HG03520 (cell line): ENCODE results near the gene OR7A10.

Source experiments
- ATAC-seq: cut with Tn5 transposase; IDR thresholded peaks from one replicate; pipeline ENCODE4 v1.9.1; 2021; ENCODE audit warnings: mild to moderate bottlenecking, moderate library complexity; ENCODE audit not compliant: unreplicated experiment

The OR7A10 gene

DNA sequence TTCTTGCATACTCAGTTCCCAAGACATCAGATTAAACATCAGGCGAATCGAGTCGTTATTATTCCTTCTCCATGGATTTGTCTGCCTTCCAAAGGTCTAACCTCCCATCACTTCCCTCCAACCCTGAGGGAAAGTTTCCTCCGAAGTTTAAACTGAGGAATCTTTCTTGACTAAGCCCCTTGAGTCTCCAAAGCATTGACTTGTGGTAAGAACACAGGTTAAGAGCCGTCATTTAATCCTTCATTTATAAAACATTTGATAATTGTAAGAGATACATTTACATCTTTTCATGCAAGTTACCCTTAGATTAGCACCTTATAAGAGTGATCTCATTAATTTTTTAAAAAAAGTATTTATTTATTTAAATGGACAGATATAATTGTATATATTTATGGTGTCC, at the start of gene OR7A10:
Gene OR7A10 (minus strand): TSS at position 101 of the 400 bp plus-strand sequence. CDS start 7,045 bp downstream, outside the sequence.
- ATAC-seq: no peak

DNA sequence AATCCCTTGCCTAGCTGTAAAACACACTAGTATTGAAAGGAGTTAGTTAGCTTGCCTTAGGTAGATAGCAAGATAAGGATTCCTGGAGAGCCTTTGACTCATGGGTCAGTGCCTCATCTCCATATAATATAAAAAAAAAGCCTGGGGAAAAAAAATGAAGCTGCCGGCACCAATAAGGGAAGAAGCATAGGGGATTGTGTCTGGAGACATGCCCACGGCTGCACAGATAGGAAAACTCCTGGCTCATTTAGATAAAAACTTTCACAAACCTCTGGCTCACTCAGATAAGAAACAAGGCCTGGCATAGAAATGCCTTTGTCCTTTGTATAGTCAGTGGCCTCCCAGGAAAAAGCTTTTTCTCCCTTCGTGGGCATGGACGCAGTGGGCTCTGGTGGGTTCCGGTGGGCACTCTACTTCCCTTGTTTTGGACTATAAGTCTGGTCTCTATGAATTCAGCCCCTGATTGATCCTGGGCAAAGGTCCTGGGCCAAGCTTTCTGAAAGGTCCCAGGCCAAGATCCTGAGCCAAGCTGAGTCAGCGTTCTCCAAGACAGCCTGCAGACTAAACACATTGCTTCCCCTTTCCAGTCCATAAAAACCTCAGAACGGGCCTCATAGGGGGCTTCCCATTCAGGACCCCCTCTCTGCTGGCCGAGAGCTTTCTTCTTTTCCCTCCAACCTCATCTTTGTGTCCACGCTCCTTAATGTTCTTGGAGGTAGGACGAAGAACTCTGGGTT, 42.1 kb upstream of the OR7A10 start:
- no peak for ATAC-seq

GRCh38 chr19:14889994-14890642, 41.4 kb upstream of the OR7A10 start:
- ATAC-seq: no peak

DNA sequence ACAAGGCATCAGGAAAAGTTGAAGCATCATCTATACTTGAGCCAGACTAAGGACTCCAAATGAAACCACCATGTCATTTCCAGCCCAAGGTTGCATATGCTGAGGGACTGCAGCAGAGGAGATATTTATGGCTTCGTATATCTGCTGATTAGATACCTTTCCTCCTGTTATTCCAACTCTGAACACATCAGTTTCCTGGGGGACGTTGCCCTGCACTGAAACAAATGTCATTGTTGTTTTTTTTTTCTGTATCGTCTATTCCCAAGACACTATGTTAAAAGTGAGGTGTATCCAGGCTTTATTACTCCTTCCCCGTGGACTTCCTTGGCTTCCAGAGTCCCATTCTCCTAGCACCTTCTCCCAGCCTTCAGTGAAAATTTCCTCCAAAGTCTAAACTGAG, 37.3 kb upstream of the OR7A10 start, which contains the start of gene OR7A17:
Gene OR7A17 (minus strand): TSS at position 101 of the 400 bp plus-strand sequence. CDS start 4,777 bp downstream, outside the sequence.
- no peak for ATAC-seq

- no peak for ATAC-seq
Measured at GRCh38 chr19:14871619-14872230, 23.0 kb upstream of the OR7A10 start.

GRCh38 chr19:14868497-14868896, 19.8 kb upstream of the OR7A10 start:
- no peak for ATAC-seq

GRCh38 chr19:14843578-14843977, 5.1 kb downstream of the OR7A10 start:
- ATAC-seq: no peak

GRCh38 chr19:14843169-14843568, 5.6 kb downstream of the OR7A10 start:
- ATAC-seq: no peak

DNA sequence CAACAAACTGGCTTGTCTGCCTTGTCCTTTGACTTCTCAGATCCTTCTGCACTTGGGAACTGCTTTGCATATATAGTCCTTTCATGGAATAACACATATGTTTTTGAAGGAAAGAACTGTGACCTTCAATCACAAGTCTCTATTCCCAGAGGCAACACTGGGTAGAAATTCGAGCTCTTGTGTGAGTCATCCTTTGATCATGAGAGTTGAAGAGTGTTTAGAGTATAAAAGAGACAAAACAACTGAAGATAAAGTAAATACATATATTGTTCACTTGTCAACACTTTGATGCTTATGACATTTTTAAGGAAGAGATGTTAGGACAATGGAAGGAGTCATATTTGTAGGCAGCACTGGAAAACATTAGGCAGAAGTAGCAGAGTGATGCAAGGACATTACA, 8.5 kb downstream of the OR7A10 start:
- ATAC-seq: no peak

- no peak for ATAC-seq
Measured at GRCh38 chr19:14837391-14837790, 11.3 kb downstream of the OR7A10 start.

GRCh38 chr19:14835011-14835410, 13.7 kb downstream of the OR7A10 start, which contains the start of the genes OR7A5 and OR7C1:
Gene OR7A5, minus strand, starts transcription at chr19:14835185. Its CDS starts 6,944 bp downstream, at chr19:14828241.
Gene OR7C1, minus strand, starts transcription at chr19:14835185. Its CDS starts 35,049 bp downstream, at chr19:14800136.
- ATAC-seq: no peak

- ATAC-seq: no peak
Measured at GRCh38 chr19:14830702-14831101, 18.0 kb downstream of the OR7A10 start.

DNA sequence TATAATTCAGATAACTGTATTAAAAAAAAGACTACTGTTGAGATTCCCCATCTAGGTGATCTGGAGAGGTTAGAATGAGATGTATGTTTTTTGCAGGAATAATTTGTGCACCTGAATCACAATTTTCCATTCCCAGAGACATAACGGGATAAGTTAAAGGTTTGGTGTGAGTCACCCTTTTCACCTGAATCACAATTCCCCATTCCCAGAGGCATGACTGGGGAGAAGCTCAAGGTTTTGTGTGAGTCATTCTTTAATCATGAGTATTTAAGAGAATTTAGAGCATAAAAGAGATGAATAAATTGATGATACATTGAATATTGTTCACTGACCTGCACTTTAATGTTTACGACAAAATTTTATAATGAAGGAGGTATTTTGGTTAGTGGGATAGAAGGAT, 22.7 kb downstream of the OR7A10 start:
- ATAC-seq: no peak

DNA sequence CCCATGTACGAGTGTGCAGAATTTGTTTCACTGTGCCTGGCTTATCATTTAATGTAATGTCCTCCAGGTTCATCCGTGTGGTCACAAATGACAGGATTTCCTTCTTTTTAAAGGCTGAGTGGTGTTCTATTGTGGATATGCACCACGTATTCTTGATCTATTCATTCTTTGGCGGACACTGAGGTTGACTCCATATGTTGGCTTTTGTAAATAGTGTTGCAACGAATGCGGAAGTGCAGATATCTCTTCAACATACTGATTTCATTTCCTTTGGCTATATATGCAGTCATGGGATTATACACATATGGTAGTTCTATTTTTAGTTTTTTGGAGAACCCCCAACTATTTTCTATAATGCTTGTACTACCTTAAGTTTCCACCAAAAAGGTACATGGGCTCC, 26.8 kb downstream of the OR7A10 start:
- no peak for ATAC-seq

- ATAC-seq: no peak
Measured at GRCh38 chr19:14818588-14818987, 30.1 kb downstream of the OR7A10 start.

GRCh38 chr19:14817052-14817451, 31.7 kb downstream of the OR7A10 start:
- ATAC-seq: no peak

DNA sequence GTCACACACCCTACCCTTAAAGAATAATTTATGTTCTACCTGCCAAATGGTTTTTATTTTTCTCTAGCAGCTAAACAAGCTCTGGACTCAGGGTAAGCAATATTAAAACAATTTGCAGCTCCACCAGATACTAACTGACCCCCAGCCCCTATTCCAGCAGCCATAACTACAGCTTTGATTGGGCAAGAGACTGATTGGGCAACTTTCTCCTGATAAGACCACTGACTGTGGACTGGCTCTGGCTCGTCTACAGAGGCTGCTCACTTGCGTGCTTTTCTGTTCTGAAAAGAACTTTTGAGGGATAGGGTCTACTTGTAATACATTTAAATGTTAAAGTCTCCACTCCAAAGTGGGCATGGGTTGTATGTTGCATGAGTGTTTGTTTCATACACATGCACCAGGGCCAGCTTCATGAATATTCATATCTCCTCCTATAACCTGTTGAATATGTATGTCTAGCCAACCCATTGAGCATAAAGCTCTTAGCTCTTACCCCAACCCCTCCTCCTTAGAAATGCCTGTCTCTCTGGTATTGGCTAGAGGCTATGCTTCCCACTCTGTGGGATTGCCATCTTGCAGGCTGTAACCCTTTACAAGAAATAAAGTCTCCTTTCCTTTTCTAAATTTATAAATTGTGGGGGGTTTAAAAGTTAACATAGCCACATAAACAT, 33.6 kb downstream of the OR7A10 start:
- ATAC-seq: no peak

DNA sequence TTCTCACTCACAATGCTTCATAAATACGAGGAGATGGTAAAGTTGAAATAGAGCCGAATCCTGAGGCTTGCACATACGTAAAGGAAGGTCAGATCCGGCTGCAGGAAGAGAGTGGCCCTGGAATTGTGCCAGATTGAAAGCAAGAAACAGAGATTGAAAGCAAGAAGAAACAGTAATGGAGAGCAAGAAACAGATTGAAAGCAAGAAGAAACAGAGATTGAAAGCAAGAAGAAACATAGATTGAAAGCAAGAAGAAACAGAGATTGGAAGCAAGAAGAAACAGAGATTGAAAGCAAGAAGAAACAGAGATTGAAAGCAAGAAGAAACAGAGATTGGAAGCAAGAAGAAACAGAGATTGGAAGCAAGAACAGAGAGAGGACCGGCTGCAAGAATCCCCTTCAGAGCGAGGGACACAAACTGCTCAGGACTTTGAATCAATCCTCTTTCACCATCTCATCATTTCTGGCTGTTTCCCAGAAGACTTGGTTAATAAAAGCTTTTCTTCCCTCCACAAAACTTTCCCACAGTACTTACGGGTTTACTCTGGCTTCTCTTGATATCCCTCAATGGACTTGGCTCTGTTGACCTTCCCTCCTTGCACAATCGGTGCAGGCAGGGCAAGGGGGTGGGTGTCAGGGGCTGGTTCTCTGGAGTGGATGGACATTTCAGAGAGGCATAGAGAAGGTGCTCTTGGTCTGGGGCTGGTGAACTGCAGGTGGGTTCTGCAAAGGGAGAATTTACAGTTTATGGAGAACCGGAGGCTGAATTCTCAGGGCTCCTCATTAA, 39.3 kb downstream of the OR7A10 start:
- ATAC-seq: no peak

DNA sequence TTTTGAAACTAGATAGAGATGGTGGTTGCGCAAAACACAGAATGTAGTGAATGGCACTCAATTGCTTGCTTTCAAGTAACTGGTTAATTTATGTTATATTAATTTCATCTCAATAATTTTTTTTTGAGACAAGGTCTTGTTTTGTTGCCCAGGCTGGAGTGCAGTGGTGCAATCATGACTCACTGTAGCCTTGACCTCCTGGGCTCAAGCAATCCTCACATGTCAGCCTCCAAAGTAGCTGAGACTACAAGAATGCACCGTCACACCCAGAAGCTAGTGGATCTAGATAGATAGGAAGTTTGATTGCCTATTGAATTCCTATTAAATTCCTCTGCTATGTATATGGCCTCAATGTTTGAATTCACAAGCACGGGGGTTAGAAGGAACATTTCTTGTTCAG, 44.0 kb downstream of the OR7A10 start:
- no peak for ATAC-seq

DNA sequence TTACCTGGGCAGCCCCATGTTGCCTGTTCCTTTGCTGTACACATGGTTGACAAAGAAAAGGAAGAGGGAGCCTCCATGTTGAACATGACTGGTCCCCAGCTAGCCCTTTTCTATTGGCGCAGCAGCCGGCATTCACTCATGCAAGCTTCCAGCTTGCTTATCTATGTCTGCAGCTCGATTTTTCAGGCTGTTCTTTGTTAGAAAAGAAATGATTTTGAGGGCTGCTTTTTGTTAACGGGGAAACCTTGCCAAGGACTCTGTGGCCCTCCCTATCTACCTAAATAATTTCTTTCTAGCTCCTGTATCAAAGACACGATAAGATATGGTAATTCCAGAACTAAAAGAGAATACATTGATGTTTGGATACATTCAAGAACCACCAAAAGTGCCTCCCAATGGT, 50.0 kb downstream of the OR7A10 start:
- ATAC-seq: no peak
